ENCODE data around the gene USP37. TPM values are rescaled to one million over a fixed set of nuclear protein-coding genes. Genes with fewer than 3 reads are reported as not detected.

USP37 gene
- total RNA-seq, 2 donors from 2014 or later: 6.0 to 14.5 TPM

GRCh38 chr2:218577482-218578220, 9.5 kb upstream of the USP37 start:
- no peak for ATAC-seq

DNA sequence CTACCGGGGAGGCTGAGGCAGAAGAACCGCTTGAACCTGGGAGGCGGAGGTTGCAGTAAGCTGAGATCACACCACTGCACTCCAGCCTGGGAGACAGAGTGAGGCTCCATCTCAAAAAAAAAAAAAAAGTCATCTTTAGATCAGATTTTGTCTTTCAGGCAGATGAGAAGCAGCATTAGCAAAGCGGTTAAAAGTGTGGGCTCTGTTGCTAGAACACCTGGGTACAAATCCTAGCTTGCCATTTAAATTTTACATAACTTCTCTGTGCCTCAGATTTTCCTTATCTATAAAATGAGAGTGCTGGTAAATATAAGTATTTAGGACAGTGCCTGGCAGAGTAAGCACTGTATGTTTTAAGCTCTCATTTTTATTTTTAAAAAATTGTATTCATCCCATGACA, 8.7 kb upstream of the USP37 start:
- Histone ChIP-seq H3K4me3 (no peak overlapping the region), H3K27me3 (no peaks in the 10 kb centered on the region), H3K36me3 (replicated peaks in 1 of 2; ENCODE audit: insufficient read depth in 1 of 2, low read depth in 2 of 2) (peaks cover 0 to 6% of the 10 kb centered on the region in 2 donors), H3K9me3 (no peaks in the 10 kb centered on the region), H3K27ac (no peak overlapping the region), H3K4me1 (peaks cover 6% of the 10 kb centered on the region)
- no peak for DNase-seq
- no peak for ATAC-seq
- 94 to 96% methylated on average over 4 of the region's 4 CpGs for WGBS, 2 donors
- intact Hi-C loops (cut with DNase I): no loop called here
- TF ChIP-seq POLR2A (IDR thresholded peaks at IDR 0.05) (no peak), CTCF (IDR thresholded peaks at IDR 0.05) (no peak)

More at GRCh38 chr2:218577482-218578220, 9.5 kb upstream of the USP37 start:
- DNase-seq: no peak
- intact Hi-C loops (cut with DNase I): no loop called here
- no peak overlapping the region for H3K27ac ChIP-seq
- H3K36me3 ChIP-seq (replicated peaks in 1 of 2; ENCODE audit: insufficient read depth in 1 of 2, low read depth in 2 of 2): peaks cover 0 to 4% of the 10 kb centered on the region in 2 donors
- H3K27me3 ChIP-seq: no peaks in the 10 kb centered on the region
- H3K9me3 ChIP-seq: no peaks in the 10 kb centered on the region
- TF ChIP-seq CTCF (IDR thresholded peaks at IDR 0.05): no peak
- no peak for TF ChIP-seq POLR2A (IDR thresholded peaks at IDR 0.05)
- no peak overlapping the region for H3K4me3 ChIP-seq
- H3K4me1 ChIP-seq: peaks cover 6% of the 10 kb centered on the region
- 81 to 83% methylated on average over 3 of the region's 3 CpGs for WGBS, 2 donors

GRCh38 chr2:218570850-218571249, 2.7 kb upstream of the USP37 start:
- peaks cover 0 to 2% of the 10 kb centered on the region in 2 donors for H3K36me3 ChIP-seq (replicated peaks in 1 of 2; ENCODE audit: insufficient read depth in 1 of 2, low read depth in 2 of 2)
- no peak for TF ChIP-seq POLR2A (IDR thresholded peaks at IDR 0.05)
- TF ChIP-seq CTCF (IDR thresholded peaks at IDR 0.05): no peak
- peak overlapping the region in 1 of 4 donors; percentile 6 for H3K27ac ChIP-seq
- DNase-seq (no peak), ATAC-seq (no peak)
- WGBS, 2 donors: 25 to 30% methylated on average over 6 of the region's 6 CpGs
- H3K4me1 ChIP-seq: peaks cover 28% of the 10 kb centered on the region
- no peaks in the 10 kb centered on the region for H3K9me3 ChIP-seq
- intact Hi-C loops (cut with DNase I): no loop called here
- H3K27me3 ChIP-seq: no peaks in the 10 kb centered on the region
- H3K4me3 ChIP-seq: no peak overlapping the region

DNA sequence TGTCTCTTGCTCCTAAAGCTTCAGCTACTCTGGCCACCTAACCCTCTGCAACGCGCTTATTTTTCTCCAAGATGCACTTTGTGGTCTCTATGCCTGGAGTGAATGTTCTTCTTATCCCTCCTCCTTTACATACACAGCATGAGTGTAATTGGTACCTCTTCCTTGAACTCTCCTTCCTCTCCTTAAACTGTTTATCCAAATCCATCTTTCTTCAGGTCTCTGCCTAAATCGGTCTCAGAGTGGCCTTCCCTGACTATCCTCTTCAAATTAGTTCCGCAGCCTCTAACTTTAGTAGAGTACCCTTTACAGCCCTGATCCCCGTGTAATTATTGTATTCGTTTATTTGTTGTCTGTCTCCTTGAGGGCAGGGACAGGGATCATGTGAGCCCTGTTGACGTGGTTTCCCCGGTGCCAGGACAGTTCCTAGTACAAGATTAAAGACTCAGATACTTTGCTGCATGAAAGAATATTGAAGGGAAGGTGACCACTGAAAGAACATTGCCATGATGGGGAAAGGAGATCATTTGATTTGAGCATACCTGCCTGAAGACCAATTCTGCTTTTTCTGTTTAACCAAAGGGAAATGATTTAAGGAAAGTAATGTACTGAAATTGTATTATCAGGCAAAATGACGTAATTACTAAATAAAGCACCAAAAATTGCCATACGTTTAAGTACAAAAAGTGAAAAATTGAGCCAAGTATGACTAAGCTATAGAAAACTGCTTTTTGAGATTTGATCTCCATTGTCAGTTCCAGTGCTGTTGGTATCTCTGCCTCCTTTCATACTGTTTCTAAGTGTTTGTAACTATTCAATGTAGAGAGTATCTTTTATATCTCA, 1.7 kb upstream of the USP37 start:
- peak in 3 of 4 donors; percentile 16 to 41 (median 37) for DNase-seq

More for the DNA sequence above, 1.7 kb upstream of the USP37 start:
- Histone ChIP-seq H3K4me1 (peaks cover 28% of the 10 kb centered on the region), H3K27ac (peak overlapping the region; percentile 48 to 96 (median 88)), H3K27me3 (no peaks in the 10 kb centered on the region), H3K9me3 (no peaks in the 10 kb centered on the region), H3K36me3 (replicated peaks in 1 of 2; ENCODE audit: insufficient read depth in 1 of 2, low read depth in 2 of 2) (peaks cover 0 to 2% of the 10 kb centered on the region in 2 donors), H3K4me3 (peak overlapping the region; percentile 54 to 70)
- TF ChIP-seq POLR2A (IDR thresholded peaks at IDR 0.05) (peak in 1 of 3 donors; percentile 2), CTCF (IDR thresholded peaks at IDR 0.05) (no peak)
- intact Hi-C loops (cut with DNase I): no loop called here
- no peak for ATAC-seq
- 5 to 6% methylated on average over 10 of the region's 10 CpGs for WGBS, 2 donors

All from body of pancreas (tissue), 4 donors.